ENCODE results near the gene SLC25A21. TPM values are rescaled to one million over a fixed set of nuclear protein-coding genes. Genes with fewer than 3 reads are reported as not detected.

Gene SLC25A21
- total RNA-seq, 4 donors from 2014 or later: 2.0 TPM; not detected in 3

DNA sequence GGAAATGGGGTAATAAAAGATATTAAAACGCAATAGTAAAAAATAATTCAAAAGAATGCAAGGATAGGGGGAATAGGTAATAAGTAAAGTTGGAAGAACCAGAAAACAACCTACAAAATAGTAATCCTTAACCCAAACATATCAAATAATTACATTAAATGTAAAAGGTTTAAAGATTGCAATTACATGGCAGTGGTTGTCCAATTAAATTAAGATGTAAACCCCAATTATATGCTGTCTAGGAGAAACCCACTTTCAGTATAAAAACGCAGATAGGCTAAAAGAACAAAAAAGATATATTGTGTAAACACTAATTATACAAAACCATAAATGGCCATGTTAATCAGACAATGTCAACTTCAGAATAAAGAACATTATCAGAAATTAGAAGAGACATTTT lies 247.3 kb downstream of the SLC25A21 start:
- DNase-seq (ENCODE audit: low spot score in 2 of 2): no peak
- Histone ChIP-seq H3K27ac (no peak overlapping the region), H3K4me3 (no peak overlapping the region), H3K9me3 (no peaks in the 10 kb centered on the region), H3K27me3 (no peaks in the 10 kb centered on the region), H3K4me1 (no peaks in the 10 kb centered on the region), H3K36me3 (no peaks in the 10 kb centered on the region)
- 88% methylated on average over 2 of the region's 2 CpGs for WGBS
- TF ChIP-seq POLR2A (IDR thresholded peaks at IDR 0.05) (no peak), EP300 (IDR thresholded peaks at IDR 0.05) (no peak), POLR2AphosphoS5 (IDR thresholded peaks at IDR 0.05) (no peak)
- TF ChIP-seq, protein P1, sequence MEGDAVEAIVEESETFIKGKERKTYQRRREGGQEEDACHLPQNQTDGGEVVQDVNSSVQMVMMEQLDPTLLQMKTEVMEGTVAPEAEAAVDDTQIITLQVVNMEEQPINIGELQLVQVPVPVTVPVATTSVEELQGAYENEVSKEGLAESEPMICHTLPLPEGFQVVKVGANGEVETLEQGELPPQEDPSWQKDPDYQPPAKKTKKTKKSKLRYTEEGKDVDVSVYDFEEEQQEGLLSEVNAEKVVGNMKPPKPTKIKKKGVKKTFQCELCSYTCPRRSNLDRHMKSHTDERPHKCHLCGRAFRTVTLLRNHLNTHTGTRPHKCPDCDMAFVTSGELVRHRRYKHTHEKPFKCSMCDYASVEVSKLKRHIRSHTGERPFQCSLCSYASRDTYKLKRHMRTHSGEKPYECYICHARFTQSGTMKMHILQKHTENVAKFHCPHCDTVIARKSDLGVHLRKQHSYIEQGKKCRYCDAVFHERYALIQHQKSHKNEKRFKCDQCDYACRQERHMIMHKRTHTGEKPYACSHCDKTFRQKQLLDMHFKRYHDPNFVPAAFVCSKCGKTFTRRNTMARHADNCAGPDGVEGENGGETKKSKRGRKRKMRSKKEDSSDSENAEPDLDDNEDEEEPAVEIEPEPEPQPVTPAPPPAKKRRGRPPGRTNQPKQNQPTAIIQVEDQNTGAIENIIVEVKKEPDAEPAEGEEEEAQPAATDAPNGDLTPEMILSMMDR (IDR thresholded peaks at IDR 0.05): no peak

DNA sequence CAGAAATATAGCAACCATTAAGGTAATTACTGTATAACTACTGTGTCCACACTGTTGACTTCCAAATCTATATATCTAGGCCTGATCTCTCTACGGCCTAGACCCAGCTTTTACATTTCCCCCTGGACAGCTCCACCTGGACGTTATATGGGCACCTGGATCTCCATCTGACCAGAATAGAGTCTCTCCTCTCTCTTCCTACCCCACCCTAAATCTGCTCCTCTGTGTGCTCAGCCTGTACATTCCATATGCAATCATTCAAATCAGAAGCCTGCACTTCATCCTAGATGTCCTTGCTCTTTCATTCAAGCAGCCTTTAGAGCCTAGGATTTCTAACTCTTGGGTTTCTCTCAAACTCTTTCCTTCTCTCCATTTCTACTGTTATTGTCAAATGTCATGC lies 255.7 kb downstream of the SLC25A21 start:
- 87% methylated on average over 2 of the region's 2 CpGs for WGBS
- H3K27ac ChIP-seq: no peak overlapping the region
- H3K4me3 ChIP-seq: no peak overlapping the region
- no peaks in the 10 kb centered on the region for H3K36me3 ChIP-seq
- no peaks in the 10 kb centered on the region for H3K27me3 ChIP-seq
- no peak for DNase-seq (ENCODE audit: low spot score in 2 of 2)
- no peak for TF ChIP-seq EP300 (IDR thresholded peaks at IDR 0.05)
- no peak for TF ChIP-seq POLR2AphosphoS5 (IDR thresholded peaks at IDR 0.05)
- no peak for TF ChIP-seq POLR2A (IDR thresholded peaks at IDR 0.05)
- TF ChIP-seq, protein P1 (IDR thresholded peaks at IDR 0.05): no peak
- H3K9me3 ChIP-seq: no peaks in the 10 kb centered on the region
- no peaks in the 10 kb centered on the region for H3K4me1 ChIP-seq

DNA sequence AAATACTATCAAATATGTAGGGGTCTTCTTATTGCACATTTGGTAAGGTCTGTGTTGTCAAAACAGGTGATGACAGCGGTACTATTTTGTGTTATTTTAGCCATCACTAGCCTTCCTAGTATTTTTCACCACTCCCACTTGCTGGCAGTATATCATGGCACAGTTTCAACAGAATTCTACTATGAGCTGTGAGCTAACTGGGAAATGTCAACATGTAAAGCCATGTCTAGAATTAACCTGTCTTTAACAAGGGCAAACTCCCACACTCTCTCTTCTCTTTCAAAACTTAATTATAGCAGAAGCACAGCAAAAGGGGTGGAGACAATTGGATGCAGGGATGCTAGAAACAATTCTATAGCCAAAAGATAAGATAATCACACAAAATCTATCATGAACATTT lies 257.3 kb downstream of the SLC25A21 start:
- no peak for DNase-seq (ENCODE audit: low spot score in 2 of 2)
- Histone ChIP-seq H3K36me3 (no peaks in the 10 kb centered on the region), H3K4me1 (no peaks in the 10 kb centered on the region), H3K9me3 (no peaks in the 10 kb centered on the region), H3K27ac (no peak overlapping the region), H3K27me3 (no peaks in the 10 kb centered on the region), H3K4me3 (no peak overlapping the region)
- TF ChIP-seq, protein P1 (IDR thresholded peaks at IDR 0.05): no peak
- TF ChIP-seq EP300 (IDR thresholded peaks at IDR 0.05) (no peak), POLR2A (IDR thresholded peaks at IDR 0.05) (no peak), POLR2AphosphoS5 (IDR thresholded peaks at IDR 0.05) (no peak)
- 58% methylated on average over 1 of the region's 1 CpG for WGBS

DNA sequence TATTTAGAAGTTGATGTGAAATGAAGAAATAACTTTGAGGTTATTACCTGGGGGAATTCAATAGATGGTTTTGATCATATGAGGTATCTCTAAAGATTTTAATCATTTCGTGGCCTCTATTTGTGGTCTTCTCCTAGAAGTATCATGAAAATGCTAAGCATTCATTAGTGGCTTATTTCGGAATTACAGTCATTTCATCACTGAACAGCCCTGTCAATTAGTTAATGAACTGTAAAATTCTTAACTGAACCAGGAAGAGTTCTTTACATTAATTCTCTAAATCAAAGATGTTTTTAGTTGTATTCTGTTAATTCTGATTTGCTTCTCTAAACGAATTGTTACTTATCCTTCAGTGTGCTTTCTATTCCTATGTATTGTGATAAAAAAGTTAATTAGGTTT lies 261.8 kb downstream of the SLC25A21 start:
- no peak overlapping the region for H3K4me3 ChIP-seq
- DNase-seq (ENCODE audit: low spot score in 2 of 2): no peak
- H3K9me3 ChIP-seq: no peaks in the 10 kb centered on the region
- no peak overlapping the region for H3K27ac ChIP-seq
- no peaks in the 10 kb centered on the region for H3K27me3 ChIP-seq
- 80% methylated on average over 3 of the region's 3 CpGs for WGBS
- no peaks in the 10 kb centered on the region for H3K4me1 ChIP-seq
- H3K36me3 ChIP-seq: no peaks in the 10 kb centered on the region
- TF ChIP-seq EP300 (IDR thresholded peaks at IDR 0.05): no peak
- no peak for TF ChIP-seq POLR2A (IDR thresholded peaks at IDR 0.05)
- TF ChIP-seq, protein P1 (IDR thresholded peaks at IDR 0.05): no peak
- TF ChIP-seq POLR2AphosphoS5 (IDR thresholded peaks at IDR 0.05): no peak

DNA sequence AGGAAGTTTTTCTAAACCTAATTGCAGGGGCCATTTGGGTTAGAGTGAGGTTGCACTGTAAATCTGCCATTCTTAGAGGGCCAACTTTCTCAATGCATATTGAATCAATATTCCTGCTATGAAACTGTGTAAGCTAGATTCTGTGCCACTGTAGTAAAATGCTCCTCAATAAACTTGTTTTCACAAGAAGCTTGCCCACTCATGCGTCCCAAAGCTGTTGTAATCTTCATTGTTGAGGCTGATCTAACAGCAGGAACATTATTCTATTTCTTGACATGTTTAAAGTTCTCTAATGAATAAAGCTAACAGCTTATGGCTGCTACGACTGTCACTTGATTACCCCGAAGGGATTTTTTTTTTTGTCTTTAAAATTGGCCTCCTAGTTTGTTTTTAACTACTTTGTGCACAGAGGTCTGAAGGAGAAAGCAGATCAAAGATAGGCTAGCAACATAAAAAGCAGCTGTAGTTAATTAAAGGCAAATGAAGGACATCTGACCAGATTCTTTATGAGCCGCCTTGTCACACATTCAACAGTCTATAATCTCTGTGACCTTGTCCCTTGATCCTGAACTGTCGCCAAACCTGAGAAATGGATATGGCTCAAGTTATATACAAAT lies 267.0 kb downstream of the SLC25A21 start:
- Histone ChIP-seq H3K4me3 (no peak overlapping the region), H3K9me3 (no peaks in the 10 kb centered on the region), H3K36me3 (no peaks in the 10 kb centered on the region), H3K27me3 (no peaks in the 10 kb centered on the region), H3K4me1 (no peaks in the 10 kb centered on the region), H3K27ac (no peak overlapping the region)
- no peak for TF ChIP-seq POLR2A (IDR thresholded peaks at IDR 0.05)
- DNase-seq (ENCODE audit: low spot score in 2 of 2): no peak
- 58% methylated on average over 5 of the region's 5 CpGs for WGBS

DNA sequence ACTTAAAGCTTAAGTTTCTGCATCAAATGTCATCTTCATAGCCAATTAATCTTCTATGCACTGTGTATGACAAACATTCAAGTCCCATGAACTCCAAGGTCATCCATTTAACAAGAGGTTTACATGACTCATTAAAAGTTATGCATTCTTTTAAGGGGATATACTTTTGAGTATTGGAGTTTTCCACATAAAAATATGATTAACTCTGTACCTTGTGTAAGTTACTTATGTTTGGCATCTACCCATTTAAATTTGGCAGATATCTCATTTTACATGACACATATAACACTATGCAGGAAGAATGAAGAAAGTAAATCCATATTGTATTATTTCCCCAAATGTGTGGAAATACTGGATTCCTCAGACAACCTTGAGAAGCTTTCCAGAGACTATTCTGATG lies 270.5 kb downstream of the SLC25A21 start:
- Histone ChIP-seq H3K27ac (no peak overlapping the region), H3K4me3 (no peak overlapping the region), H3K36me3 (no peaks in the 10 kb centered on the region), H3K9me3 (no peaks in the 10 kb centered on the region), H3K4me1 (no peaks in the 10 kb centered on the region), H3K27me3 (no peaks in the 10 kb centered on the region)
- no peak for TF ChIP-seq POLR2AphosphoS5 (IDR thresholded peaks at IDR 0.05)
- TF ChIP-seq POLR2A (IDR thresholded peaks at IDR 0.05): no peak
- no peak for DNase-seq (ENCODE audit: low spot score in 2 of 2)

Data from suprapubic skin (tissue), 4 donors.